GM12892 (cell line): ENCODE results near the gene RNF186.

Experiments
- POLR2A ChIP-seq: IDR thresholded peaks from 2 replicates; pipeline ENCODE4 v1.6.1; 2011; ENCODE audit warnings: low read depth, low read length, control low read depth
- POLR2AphosphoS5 ChIP-seq: IDR thresholded peaks from 2 replicates; pipeline ENCODE4 v1.6.1; 2011; ENCODE audit warnings: low read depth, low read length, control low read depth
- TAF1 ChIP-seq: IDR thresholded peaks from 2 replicates; pipeline ENCODE4 v1.6.1; 2011; ENCODE audit warnings: low read depth, mild to moderate bottlenecking, control low read depth, low read length, borderline replicate concordance

GRCh38 chr1:19771350-19771749 is 43.7 kb downstream of the RNF186 start:
- TF ChIP-seq POLR2A (no peak), POLR2AphosphoS5 (no peak), TAF1 (no peak)
